GM19193 (cell line): ENCODE results near the gene DAPK2.

Experiments used
- POLR2A ChIP-seq: IDR thresholded peaks from 4 replicates; pipeline ENCODE4 v1.6.1; 2011; ENCODE audit not compliant: insufficient read depth, insufficient read length; ENCODE audit errors: extremely low read depth

DAPK2 gene

DNA sequence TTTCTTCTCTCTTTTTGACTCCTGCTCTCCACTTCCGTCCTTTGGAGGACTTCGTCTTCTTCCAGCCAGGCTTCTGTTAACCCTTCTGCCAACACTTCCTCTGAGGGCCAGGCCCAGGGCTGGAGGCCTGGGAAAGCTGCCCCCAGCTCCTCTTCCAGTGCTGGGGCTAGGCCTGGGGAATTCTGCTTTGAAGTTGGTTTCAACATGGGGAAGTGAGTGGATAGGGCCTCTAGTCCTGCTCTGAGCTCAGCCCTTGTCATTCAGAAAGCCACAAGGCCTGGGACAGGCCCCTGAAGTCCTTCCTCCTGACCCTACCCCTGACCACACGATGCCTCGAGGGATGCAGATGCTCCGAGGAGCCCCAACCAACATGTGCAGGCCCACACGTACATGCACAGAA, 158.7 kb downstream of the DAPK2 start:
- TF ChIP-seq POLR2A = no peak

DNA sequence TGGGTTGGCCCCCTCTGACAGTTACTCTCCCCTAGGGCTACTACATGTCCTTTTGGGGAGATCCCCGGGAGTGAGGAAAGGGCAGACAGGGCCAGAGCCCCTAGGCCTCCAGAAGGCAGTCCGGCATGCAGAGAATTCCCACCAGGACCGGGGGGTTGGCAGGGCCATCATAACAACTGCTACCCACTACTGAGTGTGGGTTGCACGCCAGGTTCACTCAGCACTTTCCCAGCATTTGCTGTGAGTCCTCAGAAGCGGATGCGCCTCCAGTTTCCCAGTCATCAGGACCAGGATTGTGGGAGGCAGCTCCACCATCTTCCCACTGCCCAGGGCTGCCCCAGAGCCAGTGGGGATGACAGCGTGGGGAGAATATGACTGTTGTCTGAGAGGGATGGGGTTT, 161.3 kb downstream of the DAPK2 start:
- TF ChIP-seq POLR2A = no peak

DNA sequence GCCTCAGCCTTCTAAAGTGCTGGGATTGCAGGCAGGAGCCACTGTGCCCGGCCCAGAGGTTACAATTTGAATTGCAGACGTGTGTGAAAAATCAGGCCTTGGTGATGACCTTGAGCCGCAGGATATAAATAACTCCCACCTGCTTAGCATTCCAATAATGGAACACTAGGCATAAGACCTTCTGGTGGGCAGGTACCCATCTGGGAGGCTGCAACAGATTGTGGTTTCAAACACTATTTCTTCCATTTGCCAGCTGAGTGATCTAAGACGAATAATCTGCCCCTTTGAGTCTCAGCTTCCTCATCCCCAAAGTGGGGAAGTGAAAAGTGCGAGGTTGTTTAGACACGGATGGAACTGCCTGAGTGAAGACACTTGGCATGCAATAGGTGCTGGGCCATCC, 164.9 kb downstream of the DAPK2 start:
- TF ChIP-seq POLR2A = no peak

DNA sequence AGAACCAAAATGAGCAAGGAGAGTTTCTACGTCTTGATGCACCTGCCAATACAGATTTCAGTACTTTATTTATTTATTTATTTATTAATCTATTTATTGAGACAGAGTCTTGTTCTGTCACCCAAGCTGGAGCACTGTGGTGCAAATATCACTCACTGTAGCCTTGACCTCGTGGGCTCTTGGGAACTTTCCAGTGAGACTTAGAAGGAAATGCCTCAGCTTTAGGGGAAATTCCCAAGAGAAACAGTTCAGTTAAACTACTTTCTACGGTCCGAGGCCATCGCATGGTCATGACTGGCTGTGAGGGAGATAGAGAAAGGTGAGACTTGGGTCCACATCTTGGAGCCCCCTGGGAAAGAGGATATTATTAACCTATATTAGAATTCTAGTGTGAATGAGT, 165.5 kb downstream of the DAPK2 start:
- no peak for TF ChIP-seq POLR2A

DNA sequence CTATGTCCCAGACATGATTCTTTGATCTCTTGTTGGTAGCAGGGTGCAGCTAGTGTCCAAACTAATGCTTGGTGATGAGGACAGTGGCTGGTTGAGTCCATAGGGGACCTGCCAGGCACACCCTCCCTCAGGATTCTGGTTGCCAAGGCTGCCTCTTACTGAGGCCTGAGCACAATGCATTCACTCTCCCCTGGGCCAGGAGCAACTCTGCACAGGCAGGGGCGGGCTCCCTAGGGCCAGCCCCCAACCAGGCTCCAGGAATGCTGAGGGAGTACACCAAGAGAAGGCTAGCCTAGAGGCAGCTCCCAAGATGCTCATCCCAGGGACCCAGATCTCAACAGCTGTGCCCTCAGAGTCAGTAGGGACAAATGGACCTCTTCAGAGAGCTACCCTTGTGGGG, 166.3 kb downstream of the DAPK2 start:
- no peak for TF ChIP-seq POLR2A

DNA sequence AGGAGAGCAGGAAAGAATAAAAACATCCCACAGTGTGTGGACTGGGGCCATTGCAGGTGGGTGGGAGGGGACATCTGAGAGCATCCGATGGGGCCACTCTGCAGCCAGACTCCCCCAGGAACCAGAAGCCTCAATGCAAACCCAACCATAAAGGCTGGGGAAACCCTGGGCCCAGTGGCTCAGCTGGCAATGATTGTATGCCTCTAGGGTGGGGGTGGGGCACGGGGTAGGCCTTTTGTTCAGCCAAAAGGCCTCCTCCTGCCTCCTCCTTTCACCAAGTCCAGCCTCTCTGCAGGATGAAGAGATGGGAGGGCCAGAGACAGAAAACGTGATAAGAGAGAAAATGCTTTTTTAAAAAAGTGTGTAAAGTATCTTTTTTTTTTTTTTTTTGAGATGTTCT, 167.1 kb downstream of the DAPK2 start:
- TF ChIP-seq POLR2A = no peak

DNA sequence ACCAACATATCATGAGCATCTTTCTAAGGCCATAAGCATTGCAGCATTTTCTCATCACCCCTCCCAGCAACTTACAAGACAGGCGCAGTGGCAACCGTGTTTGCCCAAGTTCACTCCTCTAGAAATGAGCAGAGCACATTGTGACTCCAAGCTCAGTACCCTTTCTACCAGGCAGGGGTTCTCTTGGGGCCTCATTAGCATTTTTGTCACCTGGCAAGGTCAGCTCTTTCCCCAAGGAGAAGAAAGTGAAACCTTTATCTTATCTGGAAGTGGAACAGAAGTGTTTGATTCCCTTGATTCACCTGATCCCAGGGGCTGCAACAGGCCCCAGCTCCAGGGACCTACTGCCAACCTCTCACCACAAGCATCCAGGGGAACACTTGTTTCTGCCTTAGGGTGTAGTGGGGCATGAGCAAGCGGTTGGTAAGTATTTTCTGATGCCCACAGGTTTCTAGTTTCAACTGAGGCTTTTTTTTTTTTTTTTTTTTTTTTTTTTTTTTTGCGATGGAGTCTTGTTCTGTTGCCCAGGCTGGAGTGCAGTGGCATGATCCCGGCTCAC, 168.5 kb downstream of the DAPK2 start:
- TF ChIP-seq POLR2A = no peak

DNA sequence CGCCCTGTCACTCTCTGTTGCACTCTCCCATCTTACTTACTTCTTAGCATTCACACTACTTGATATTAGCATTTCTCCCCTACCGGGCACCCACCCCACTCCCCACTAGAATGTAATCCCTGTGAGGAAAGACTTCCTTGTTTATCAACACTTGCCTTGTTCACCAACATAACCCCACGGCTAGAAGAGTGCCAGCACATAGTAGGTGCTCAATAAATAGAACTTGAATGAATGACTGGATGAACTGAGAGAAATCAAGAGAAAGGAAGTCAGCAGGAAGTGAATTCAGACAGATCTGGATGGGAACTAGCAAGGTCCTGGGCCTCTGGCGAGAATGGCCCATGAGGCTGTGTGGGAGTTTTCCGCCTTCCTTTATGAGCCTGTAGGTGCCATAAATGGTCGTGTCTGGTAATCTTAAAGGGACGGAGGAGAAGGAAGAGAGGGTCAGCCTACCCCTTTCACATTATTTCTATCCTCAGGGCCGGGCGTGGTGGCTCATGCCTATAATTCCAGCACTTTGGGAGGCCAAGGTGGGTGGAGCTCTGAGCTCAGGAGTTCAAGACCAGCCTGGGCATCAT, 170.1 kb downstream of the DAPK2 start:
- no peak for TF ChIP-seq POLR2A

DNA sequence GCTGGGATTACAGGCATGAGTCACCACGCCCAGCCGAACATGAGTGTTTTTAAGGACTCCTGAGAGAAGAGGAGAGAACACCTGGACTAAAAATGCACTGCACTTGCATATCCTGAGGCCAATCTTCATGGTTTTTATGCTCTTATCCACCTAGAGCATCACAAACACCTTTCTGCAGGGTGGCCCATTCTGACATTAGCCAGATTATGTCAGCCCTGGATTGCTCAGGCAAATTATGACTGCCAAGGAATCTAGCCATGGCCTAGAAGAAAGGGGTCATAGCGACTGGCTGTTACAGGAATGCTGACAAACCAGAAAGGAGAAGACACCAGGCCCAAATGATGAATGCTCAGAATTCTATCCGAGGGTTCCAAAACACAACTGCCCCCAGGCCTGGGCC, 171.7 kb downstream of the DAPK2 start:
- TF ChIP-seq POLR2A = no peak

DNA sequence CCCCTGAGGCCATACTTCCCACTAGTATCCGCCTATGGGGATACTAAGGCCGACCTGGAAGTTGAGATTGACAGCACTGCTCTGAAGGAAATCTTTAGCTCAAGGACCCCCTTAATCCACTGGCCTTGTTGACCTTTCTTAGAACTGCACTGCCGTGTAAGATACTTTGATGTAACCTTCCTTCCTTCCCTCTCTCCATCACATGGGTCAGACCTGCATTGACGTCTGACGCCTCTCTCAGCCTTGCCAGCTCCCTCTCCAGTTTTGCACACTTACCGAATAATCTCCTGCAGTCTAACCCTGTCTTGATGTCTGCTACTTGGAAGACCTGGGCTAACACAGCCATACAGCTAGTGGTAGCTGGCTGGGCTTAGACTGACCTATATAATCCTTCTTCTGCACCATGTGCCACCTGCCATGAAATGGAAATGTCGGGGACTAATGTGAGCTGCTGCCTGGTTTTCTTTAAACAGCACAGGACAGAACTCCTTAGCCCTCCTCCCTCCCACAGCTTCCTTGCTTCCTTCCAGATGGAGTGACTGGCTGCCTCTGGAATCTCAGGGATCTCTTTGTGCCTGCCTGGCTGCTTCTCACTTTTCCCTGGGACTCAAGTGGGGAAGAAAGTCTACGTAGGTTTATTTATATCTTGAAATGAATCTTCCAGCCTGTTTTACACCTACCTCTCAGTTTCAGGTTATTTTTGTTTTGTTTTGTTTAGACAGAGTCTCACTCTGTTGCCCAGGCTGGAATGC, 173.3 kb downstream of the DAPK2 start:
- no peak for TF ChIP-seq POLR2A

DNA sequence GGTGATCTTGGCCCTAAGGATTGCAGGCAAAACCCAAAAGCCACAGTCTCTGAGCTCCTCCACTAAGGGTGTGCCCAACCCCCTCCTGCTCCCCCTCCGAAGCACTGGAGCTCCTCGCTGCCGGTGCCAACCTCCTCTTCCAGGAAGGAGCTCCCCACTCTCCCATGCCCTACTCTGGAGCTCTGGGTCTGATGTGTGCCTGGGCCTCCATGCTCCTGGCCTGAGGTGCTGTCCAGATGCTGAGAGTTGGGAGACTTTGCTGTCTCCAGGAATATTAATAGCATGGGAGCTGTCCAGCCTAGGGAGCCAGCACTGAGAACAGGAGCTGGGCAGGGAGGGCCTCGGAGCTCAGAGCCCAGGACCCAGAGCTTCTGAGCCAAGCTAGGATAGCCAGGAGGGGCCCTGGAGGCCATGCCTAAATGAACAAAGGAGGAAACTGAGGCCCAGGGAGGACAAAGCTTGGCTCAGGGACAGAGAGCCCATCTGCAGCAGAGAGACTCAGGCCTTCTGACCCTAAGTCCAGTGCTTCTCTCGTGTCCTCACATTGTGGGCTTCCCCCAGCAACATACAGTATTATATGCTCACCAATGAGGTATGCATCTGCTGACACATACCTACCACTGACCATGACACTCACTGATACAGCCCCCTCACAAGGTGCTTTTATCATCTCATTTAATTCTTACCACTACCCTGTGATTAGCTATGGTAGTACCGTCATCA, 175.6 kb downstream of the DAPK2 start:
- TF ChIP-seq POLR2A = no peak

DNA sequence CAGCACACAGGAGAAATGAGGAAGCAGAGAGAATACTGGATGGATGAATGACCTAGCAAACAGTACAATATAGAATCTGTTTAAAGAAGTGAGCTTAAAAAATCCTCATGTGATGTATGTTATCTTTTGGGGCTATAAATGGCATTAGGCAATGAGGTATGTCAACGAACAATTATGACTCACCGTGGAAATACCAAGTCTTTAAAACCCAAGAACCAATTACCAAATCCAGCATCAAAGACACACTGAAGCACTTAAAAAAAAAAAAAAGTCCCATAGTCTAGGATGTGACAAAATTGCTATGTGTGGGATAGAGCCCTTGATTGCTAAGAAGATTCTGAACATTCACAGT, 176.3 kb downstream of the DAPK2 start:
- no peak for TF ChIP-seq POLR2A

DNA sequence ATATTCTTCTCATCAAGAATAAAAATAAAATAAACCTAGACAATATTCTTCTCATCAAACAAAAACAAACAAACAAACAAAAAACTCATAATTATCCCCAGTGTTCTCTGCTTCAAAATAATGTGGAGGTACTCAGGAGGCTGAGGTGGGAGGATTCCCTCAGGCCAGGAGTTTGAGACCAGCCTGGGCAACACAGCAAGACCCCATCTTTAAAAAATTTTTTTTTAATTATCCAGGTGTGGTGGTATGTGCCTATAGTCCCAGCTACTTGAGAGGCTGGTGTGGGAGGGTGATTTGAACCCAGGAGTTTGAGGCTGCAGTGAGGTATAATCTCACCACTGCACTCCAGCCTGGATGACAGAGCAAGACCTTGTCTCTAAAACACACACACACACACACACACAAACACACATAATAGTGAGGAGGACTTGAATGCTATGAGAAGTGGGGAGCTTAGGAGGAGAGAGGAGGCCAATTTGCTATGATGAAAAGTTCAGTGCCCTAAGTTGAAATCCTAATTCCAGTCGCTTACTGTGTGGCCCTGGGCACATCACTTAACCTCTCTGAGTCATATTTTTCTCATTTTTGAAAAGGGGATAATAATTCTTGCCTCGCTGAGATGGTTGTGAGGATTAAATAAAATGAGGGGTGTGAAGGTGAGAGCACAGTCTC, 176.8 kb downstream of the DAPK2 start:
- TF ChIP-seq POLR2A = no peak

DNA sequence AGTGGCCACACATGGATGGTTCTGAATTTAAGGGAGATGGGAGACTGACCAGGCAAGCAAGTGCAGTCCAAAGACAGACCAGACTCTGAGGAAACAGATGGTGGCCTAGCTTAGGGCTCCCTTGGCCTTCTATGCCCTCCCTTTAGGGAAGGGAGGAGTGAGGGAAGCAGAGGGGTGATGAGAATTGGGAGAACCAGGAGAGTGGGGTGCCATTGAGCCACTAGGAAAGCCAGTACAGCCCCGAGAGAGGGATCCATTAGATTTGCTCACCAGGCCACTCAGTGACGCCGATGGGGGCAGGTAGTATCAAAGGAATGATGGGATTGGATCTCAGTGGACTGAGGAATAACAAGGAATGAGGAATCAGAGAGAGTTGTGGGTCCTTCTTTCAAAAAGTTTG, 182.1 kb downstream of the DAPK2 start:
- TF ChIP-seq POLR2A = no peak

DNA sequence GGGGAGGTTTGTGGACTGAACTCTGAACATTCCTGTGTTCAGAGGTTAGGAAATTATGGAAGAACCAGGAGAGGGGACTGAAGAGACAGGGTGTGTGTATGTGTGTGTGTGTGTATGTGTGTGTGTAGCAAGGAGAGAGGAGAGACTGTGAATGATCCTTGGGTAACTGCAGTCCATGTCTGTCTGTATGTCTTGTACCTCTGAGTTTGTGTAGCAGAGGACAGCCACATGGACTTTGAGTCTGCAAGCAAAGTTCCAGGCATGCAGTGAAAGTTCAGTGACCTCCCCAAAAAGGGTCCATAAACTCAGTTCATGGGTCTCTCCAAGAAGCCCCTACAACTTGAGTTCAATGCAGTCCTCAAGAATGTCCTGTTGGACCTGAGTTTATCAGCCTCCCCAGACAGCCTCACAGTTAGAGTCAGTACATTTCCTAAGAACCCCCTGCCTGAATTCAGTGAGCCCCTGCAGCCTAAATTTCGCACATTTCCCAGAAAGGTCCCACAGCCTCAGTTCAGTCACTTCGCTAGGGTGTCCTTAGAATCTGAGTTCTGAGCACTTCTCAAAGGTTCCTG, 184.3 kb downstream of the DAPK2 start:
- TF ChIP-seq POLR2A = no peak
